ENCODE results near the gene ATG5.

DNA sequence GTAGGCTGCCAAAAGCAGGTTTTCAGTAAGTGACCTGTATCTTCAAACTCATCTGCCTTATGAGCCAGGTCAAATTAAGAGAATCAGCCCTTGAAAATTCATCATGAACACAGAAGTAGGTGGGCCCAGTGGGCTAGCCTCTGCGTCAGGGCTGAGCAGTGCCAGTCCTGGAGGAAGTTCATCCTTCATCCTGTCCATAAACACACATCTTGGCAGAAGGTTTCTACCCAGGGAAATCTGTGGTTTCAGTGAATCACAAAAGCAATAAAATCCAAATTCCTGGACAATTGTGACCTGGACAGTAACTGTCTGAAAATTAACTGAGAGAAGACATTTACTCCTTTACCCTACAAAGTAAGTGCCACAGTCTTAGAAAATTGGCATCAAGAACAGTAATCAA is 72.4 kb downstream of the ATG5 start:
- TF ChIP-seq, protein P1, sequence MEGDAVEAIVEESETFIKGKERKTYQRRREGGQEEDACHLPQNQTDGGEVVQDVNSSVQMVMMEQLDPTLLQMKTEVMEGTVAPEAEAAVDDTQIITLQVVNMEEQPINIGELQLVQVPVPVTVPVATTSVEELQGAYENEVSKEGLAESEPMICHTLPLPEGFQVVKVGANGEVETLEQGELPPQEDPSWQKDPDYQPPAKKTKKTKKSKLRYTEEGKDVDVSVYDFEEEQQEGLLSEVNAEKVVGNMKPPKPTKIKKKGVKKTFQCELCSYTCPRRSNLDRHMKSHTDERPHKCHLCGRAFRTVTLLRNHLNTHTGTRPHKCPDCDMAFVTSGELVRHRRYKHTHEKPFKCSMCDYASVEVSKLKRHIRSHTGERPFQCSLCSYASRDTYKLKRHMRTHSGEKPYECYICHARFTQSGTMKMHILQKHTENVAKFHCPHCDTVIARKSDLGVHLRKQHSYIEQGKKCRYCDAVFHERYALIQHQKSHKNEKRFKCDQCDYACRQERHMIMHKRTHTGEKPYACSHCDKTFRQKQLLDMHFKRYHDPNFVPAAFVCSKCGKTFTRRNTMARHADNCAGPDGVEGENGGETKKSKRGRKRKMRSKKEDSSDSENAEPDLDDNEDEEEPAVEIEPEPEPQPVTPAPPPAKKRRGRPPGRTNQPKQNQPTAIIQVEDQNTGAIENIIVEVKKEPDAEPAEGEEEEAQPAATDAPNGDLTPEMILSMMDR (IDR thresholded peaks at IDR 0.05) = no peak
- TF ChIP-seq POLR2AphosphoS5 (IDR thresholded peaks at IDR 0.05; ENCODE audit: low read depth, low read length) = no peak

Data from Panc1 (cell line).